Measurements from ENCODE around the gene ITGAE.
"Not testable (repeated sequence)": the region's sequence is repeated elsewhere in the genome, so short reads cannot be mapped to it uniquely, and the experiment has no call there.

ITGAE gene

GRCh38 chr17:3730881-3731429, 70.0 kb downstream of the ITGAE start:
- no peak for DNase-seq (ENCODE audit: low read depth in 2 of 2)

- DNase-seq (ENCODE audit: low read depth in 2 of 2), result no peak
These were observed 71.1 kb downstream of the ITGAE start for GRCh38 chr17:3729881-3730280.

GRCh38 chr17:3728099-3728498, 72.9 kb downstream of the ITGAE start:
- not testable (repeated sequence) for DNase-seq (ENCODE audit: low read depth in 2 of 2)

- no peak for DNase-seq (ENCODE audit: low read depth in 2 of 2)
These were observed 73.9 kb downstream of the ITGAE start for GRCh38 chr17:3727041-3727440.

GRCh38 chr17:3724378-3725077, 76.5 kb downstream of the ITGAE start:
- DNase-seq (ENCODE audit: low read depth in 2 of 2), result no peak

DNA sequence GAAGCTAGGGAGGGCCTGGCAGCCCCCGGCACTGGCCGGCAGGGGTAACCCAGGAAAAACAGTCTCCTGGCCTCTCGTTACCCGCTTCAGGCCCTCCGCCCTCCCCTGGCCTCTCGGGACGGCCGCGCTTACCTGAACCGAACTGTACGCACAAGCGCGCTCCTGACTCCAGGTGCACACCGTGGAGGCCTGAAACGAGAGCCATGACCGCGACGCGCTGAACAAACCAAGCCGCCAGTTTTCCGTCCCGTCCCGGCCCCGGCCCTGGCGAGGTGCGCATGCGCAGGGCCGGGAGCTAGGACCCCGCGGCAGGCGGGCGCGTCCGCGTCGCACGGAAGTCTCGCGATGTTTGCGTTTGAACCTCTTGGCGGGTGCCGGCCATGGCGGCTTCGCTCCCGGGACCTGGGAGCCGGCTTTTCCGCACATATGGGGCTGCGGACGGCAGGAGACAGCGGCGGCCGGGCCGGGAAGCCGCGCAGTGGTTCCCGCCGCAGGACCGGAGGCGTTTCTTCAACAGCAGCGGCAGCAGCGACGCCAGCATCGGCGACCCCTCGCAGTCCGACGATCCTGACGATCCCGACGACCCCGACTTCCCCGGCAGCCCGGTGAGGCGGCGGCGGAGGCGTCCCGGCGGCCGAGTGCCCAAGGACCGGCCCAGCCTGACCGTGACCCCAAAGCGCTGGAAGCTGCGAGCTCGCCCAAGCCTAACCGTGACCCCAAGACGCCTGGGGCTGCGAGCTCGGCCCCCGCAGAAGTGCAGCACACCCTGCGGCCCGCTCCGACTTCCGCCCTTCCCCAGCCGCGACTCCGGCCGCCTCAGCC, 77.2 kb downstream of the ITGAE start, which contains the start of gene HASPIN:
Gene HASPIN, plus strand, starts transcription at position 348 of the 822 bp plus-strand sequence. Its CDS starts 33 bp downstream, at position 381.
- peak; percentile 89 to 92 for DNase-seq (ENCODE audit: low read depth in 2 of 2)

DNA sequence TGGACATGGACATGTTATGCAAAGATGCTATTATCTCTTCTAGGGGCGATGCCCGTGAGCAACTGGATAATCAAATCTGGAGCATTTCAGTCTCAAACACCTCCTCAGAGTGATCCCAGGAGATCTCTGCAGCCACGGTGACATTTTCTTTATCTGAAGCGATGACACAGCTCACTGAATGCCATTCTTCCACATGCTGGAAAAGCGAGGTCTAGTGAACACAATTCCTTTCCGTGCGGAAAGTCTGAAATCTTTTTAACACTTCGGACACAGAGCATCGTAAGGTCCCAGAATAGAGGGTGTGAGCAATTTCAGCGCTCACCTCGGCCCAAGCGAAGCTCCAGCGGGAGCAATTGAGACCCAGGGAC, 77.8 kb downstream of the ITGAE start:
- DNase-seq (ENCODE audit: low read depth in 2 of 2), result no peak

- DNase-seq (ENCODE audit: low read depth in 2 of 2), result no peak
These were observed 78.3 kb downstream of the ITGAE start for GRCh38 chr17:3722716-3723115.

DNA sequence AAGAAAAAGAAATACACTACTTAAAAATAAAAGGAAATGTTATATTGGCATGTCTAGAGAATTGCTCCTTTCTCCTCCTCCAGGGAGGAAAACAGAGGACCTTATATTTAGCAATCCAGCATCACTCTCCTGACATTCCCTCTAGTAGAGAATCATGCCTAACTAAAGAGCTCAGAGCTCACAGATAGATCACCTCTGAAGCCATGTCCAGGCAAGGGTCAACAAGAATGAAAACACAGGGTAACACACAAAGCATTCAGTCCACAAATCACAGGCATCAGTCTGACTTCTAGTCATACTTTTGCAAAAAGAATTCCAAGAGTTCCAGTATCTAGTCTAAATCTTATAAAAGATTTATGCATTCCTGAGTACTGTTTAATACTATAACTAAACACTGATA, 81.7 kb downstream of the ITGAE start:
- no peak for DNase-seq (ENCODE audit: low read depth in 2 of 2)

DNA sequence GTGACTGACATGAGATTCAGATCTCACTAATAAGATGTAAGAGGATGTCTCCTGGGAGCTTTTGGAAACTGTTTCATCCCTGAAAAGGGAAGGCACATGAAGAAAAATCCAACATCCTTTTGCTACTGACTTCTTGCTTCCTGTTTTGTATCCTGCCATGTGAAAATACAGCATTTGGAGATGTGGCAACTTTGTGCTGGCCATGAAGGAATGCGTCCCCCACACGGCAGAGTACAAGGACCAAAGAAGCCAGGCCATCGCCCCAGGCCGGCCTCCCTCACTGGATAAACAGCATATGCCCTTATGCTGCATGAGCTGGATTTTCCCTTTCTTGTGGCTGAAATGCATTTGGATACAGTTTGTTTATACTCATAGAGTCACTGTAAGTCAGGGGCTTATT, 82.8 kb downstream of the ITGAE start:
- no peak for DNase-seq (ENCODE audit: low read depth in 2 of 2)

- DNase-seq (ENCODE audit: low read depth in 2 of 2), result no peak
These were observed 85.7 kb downstream of the ITGAE start for GRCh38 chr17:3715296-3715695.

DNA sequence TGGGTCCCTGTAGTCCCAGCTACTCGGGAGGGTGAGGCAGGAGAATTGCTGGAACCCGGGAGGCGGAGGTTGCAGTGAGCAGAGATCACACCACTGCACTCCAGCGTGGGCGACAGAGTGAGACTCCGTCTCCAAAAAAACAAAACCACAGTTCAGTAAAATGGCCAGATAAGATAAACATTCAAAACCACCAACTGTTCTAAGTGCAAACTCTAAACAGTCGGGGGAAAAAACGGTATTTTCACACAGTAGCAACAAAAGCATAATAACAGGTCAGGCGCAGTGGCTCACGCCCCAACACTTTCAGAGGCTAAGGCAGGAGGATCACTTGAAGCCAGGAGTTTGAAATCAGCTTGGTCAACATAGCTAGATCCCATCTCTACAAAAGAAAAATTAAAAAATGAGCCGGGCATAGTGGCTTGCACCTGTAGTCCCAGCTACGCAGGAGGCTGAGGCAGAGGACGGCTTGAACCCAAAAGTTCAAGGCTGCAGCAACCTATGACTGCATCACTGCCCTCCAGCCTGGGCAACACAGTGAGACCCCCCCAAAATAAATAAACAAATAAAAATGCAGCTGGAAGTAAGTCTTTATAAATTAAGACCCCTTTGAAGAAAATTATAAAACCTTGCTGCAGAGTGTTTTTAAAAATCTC, 88.1 kb downstream of the ITGAE start:
- no peak for DNase-seq (ENCODE audit: low read depth in 2 of 2)

DNA sequence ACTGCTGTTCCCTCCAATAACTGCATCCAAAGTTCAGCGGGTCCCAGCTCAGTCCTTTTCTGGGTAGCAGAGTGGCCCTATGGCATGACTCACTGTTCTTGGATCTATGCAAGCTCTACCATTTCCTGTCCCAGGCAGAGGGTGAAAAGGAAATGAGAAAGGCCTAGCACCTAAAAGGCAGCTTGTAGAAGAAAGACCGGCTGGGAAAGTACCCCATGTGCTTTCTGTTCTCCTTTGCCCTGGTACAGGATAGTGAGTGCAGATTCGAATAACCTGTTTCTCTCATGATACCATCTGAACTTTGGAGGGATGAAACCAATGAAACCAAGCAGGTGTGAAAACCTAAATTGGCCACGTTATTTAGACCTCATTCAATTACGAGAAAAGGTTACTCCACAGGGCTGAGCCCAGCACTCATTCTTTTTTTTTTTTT, 90.0 kb downstream of the ITGAE start:
- DNase-seq (ENCODE audit: low read depth in 2 of 2), result peak; percentile 42 to 64

GRCh38 chr17:3708366-3708765, 92.6 kb downstream of the ITGAE start:
- no peak for DNase-seq (ENCODE audit: low read depth in 2 of 2)

DNA sequence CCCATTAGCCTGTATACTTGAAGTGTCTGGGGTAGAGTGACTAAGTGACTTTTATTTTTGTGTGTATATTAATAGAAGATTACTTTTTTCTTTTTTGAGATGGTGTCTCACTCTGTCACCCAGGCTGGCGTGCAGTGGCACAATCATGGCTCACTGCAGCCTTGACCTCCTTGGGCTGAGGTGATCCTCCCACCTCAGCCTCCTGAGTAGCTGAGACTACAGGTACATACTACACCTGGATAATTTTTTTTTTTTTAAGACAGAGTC, 95.3 kb downstream of the ITGAE start:
- not testable (repeated sequence) for DNase-seq (ENCODE audit: low read depth in 2 of 2)

DNA sequence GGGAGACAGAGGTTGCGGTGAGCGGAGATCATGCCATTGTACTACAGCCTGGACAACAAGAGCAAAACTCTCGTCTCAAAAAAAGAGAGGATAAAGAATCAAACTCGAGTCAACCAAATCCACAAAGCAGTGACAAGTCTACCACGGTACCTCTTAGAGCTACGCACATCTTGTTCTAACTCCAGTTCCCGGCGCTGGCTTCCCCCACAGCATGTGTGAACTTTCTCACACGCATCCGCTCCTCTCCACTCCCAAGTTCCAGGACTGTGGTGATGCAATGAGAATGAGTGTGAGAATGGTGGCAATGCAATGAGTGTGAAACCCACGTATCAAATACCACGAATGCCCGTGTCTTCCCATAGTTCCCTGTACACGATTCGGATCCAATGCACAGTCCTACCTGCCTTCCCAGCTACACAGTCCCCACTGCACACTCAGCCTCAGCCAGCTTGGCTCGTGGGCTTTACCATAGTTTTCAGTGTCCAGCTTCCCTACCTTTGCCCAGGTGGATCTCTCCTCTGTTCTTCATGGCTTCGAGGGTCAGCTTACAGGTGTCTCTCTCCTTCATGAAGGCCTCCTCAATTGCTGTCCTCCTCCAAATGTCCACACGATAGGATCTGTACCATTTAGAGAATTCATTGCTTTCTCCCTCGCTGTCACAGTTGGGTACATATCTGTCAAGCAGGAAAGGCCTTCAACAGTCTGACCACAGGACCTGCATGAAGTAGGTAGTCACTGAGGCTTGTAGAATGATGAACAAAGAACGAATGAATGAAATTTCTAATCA, 95.9 kb downstream of the ITGAE start:
- DNase-seq (ENCODE audit: low read depth in 2 of 2), result no peak

- not testable (repeated sequence) for DNase-seq (ENCODE audit: low read depth in 2 of 2)
These were observed 98.9 kb downstream of the ITGAE start for GRCh38 chr17:3702041-3702539.

- DNase-seq (ENCODE audit: low read depth in 2 of 2), result no peak
These were observed 101.0 kb downstream of the ITGAE start for GRCh38 chr17:3699951-3700350.

DNA sequence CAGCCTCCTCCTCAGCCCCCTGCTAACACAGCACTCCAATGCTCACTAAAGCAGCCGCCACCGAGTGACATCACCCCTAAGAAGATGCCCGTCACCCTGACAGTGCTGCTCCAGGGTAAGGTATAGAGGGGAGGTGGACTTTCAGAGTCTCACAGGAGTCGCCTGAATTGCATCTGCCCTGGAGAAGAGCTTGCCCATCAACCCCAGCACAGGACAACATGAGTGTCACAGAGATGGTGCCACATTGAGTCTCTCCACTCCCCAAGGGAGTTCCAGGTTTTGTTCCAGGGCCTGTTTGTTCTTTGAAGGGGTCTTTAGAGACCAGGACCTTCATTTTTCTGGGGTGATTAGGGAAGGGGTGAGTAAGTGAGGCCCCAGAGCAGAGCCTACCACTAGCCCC, 102.8 kb downstream of the ITGAE start:
- no peak for DNase-seq (ENCODE audit: low read depth in 2 of 2)

- no peak for DNase-seq (ENCODE audit: low read depth in 2 of 2)
These were observed 103.9 kb downstream of the ITGAE start for GRCh38 chr17:3697103-3697476.

GRCh38 chr17:3695723-3696411, 105.1 kb downstream of the ITGAE start, which contains the start of gene P2RX5:
TSS of gene P2RX5 (minus strand) at chr17:3696155. CDS start at chr17:3696005, 150 bp downstream.
- DNase-seq (ENCODE audit: low read depth in 2 of 2), result no peak
